ENCODE data around the gene FSIP1.

DNA sequence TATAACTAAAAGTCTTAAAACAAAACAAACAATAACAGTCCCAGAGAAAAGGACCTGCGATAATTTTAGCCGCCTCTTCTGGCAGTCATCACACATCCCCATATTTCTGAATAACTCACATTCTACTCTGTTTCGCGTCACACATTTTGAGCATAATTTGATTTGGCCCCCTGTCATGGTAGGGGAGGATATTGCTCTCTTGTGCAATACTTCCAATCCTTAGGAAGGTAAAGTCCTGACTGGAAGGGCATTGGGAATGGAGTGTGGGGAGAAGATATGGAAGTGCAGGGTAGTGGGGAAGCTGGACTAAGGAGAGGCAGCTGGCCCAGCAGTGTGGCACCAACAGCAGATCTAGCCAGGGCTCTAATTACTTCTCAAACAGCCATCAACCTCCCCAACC lies 11.3 kb upstream of the FSIP1 start:
- TF ChIP-seq, protein P1, sequence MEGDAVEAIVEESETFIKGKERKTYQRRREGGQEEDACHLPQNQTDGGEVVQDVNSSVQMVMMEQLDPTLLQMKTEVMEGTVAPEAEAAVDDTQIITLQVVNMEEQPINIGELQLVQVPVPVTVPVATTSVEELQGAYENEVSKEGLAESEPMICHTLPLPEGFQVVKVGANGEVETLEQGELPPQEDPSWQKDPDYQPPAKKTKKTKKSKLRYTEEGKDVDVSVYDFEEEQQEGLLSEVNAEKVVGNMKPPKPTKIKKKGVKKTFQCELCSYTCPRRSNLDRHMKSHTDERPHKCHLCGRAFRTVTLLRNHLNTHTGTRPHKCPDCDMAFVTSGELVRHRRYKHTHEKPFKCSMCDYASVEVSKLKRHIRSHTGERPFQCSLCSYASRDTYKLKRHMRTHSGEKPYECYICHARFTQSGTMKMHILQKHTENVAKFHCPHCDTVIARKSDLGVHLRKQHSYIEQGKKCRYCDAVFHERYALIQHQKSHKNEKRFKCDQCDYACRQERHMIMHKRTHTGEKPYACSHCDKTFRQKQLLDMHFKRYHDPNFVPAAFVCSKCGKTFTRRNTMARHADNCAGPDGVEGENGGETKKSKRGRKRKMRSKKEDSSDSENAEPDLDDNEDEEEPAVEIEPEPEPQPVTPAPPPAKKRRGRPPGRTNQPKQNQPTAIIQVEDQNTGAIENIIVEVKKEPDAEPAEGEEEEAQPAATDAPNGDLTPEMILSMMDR (IDR thresholded peaks at IDR 0.05) = no peak
- TF ChIP-seq EP300 (IDR thresholded peaks at IDR 0.05) = no peak
- TF ChIP-seq POLR2A (IDR thresholded peaks at IDR 0.05) = no peak

Data from upper lobe of left lung (tissue), 4 donors.